Umbilical cord (tissue), 2 donors: Measurements from ENCODE around the gene MYO9B. TPM values are rescaled to one million over a fixed set of nuclear protein-coding genes. Genes with fewer than 3 reads are reported as not detected.
"Not testable (repeated sequence)": the region's sequence is repeated elsewhere in the genome, so short reads cannot be mapped to it uniquely, and the experiment has no call there.

Experiments used
- DNase-seq: peaks from one replicate; pipeline ENCODE4 v3.0.0-alpha.2; 2015; ENCODE audit warnings: low spot score
- total RNA-seq: library from RNA; depleted of rRNA; stranded (reverse); fragments of >200 nt; gene quantifications from one replicate; pipeline ENCODE4 v1.2.3, GENCODE V29; 2014; ENCODE audit warnings: low replicate concordance; ENCODE audit not compliant: insufficient read depth

Gene MYO9B
- total RNA-seq, 1 donor from 2014 or later = 80.7 TPM

GRCh38 chr19:17114414-17114831 is 38.8 kb downstream of the MYO9B start:
- no peak for DNase-seq

- DNase-seq = no peak
Observed at GRCh38 chr19:17116996-17117702, 41.6 kb downstream of the MYO9B start.

GRCh38 chr19:17118957-17119356 is 43.4 kb downstream of the MYO9B start:
- DNase-seq = no peak

- DNase-seq = no peak
Observed at GRCh38 chr19:17121736-17122293, 46.2 kb downstream of the MYO9B start.

- DNase-seq = no peak
Observed at GRCh38 chr19:17123041-17123440, 47.5 kb downstream of the MYO9B start.

GRCh38 chr19:17124025-17124424 is 48.4 kb downstream of the MYO9B start:
- no peak for DNase-seq

GRCh38 chr19:17125062-17125727 is 49.6 kb downstream of the MYO9B start:
- DNase-seq = no peak

GRCh38 chr19:17125728-17126677 is 50.4 kb downstream of the MYO9B start:
- peak; percentile 80 for DNase-seq

GRCh38 chr19:17127671-17128070 is 52.1 kb downstream of the MYO9B start:
- no peak for DNase-seq

- no peak for DNase-seq
Observed at GRCh38 chr19:17128403-17128802, 52.8 kb downstream of the MYO9B start.

- DNase-seq = no peak
Observed at GRCh38 chr19:17128820-17129219, 53.2 kb downstream of the MYO9B start.

- no peak for DNase-seq
Observed at GRCh38 chr19:17129377-17129776, 53.8 kb downstream of the MYO9B start.

GRCh38 chr19:17135001-17135853 is 59.6 kb downstream of the MYO9B start:
- DNase-seq = peak; percentile 98

GRCh38 chr19:17136021-17136420 is 60.4 kb downstream of the MYO9B start:
- DNase-seq = no peak

GRCh38 chr19:17136617-17137016 is 61.0 kb downstream of the MYO9B start:
- DNase-seq = no peak

- DNase-seq = no peak
Observed at GRCh38 chr19:17137417-17137816, 61.8 kb downstream of the MYO9B start.

GRCh38 chr19:17138052-17138846 is 62.7 kb downstream of the MYO9B start:
- DNase-seq = not testable (repeated sequence)

GRCh38 chr19:17138937-17139598 is 63.5 kb downstream of the MYO9B start:
- no peak for DNase-seq

GRCh38 chr19:17144771-17145170 is 69.2 kb downstream of the MYO9B start:
- DNase-seq = not testable (repeated sequence)
